ENCODE results near the gene CMTM7. TPM values are rescaled to one million over a fixed set of nuclear protein-coding genes. Genes with fewer than 3 reads are reported as not detected.

Gene CMTM7
- polyA plus RNA-seq, 3 donors, result 100 to 148 (median 146) TPM

DNA sequence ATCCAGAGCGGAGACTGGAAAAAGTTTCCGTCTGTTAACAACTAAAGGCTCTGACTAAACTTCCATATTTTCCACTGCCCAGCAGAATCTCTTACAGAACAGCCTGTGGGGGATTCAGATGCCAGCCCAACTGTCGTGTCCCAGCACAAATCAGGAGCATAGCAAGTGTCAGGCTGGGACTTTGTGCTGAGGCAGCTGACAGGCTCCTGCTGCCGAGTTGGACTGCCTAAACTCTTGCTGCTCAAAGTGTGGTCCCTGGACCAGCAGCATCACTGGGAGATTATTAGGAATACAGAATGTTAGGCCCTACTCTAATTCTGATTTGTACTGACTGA lies 31.2 kb upstream of the CMTM7 start:
- Histone ChIP-seq H2AFZ (ENCODE audit: insufficient read depth, low read depth, low read length, poor library complexity, severe bottlenecking) (no peak overlapping the region), H3K4me1 (ENCODE audit: control insufficient read depth in 1 of 2, insufficient read depth in 2 of 2, low read length in 2 of 2) (no peaks in the 10 kb centered on the region), H3K4me3 (replicated peaks in 1 of 3; ENCODE audit: low read depth in 2 of 3, low read length in 3 of 3) (no peak overlapping the region), H3K4me2 (replicated peaks; ENCODE audit: extremely low read depth, low read length, poor library complexity, severe bottlenecking) (no peak overlapping the region), H3K27me3 (ENCODE audit: control insufficient read depth in 2 of 2, insufficient read depth in 2 of 2, low read length in 2 of 2) (no peaks in the 10 kb centered on the region), H4K20me1 (ENCODE audit: insufficient read depth, low read length) (no peaks in the 10 kb centered on the region), H3K9me3 (replicated peaks in 1 of 2; ENCODE audit: control insufficient read depth in 1 of 2, insufficient read depth in 1 of 2, low read length in 2 of 2) (no peaks in the 10 kb centered on the region), H3K9ac (ENCODE audit: insufficient read depth, low read length, poor library complexity, severe bottlenecking) (no peak overlapping the region), H3K79me2 (ENCODE audit: insufficient read depth, low read length) (no peaks in the 10 kb centered on the region), H3K36me3 (replicated peaks in 1 of 2; ENCODE audit: control insufficient read depth in 1 of 2, insufficient read depth in 2 of 2, low read length in 2 of 2) (no peaks in the 10 kb centered on the region), H3K27ac (ENCODE audit: low read depth in 1 of 2, low read length in 2 of 2) (no peak overlapping the region)
- 100% methylated on average over 1 of the region's 4 CpGs for WGBS (ENCODE audit: insufficient coverage)
- TF ChIP-seq, protein P1, sequence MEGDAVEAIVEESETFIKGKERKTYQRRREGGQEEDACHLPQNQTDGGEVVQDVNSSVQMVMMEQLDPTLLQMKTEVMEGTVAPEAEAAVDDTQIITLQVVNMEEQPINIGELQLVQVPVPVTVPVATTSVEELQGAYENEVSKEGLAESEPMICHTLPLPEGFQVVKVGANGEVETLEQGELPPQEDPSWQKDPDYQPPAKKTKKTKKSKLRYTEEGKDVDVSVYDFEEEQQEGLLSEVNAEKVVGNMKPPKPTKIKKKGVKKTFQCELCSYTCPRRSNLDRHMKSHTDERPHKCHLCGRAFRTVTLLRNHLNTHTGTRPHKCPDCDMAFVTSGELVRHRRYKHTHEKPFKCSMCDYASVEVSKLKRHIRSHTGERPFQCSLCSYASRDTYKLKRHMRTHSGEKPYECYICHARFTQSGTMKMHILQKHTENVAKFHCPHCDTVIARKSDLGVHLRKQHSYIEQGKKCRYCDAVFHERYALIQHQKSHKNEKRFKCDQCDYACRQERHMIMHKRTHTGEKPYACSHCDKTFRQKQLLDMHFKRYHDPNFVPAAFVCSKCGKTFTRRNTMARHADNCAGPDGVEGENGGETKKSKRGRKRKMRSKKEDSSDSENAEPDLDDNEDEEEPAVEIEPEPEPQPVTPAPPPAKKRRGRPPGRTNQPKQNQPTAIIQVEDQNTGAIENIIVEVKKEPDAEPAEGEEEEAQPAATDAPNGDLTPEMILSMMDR (IDR thresholded peaks at IDR 0.05), result no peak
- Mint-ChIP-seq H3K4me1 (no peaks in the 10 kb centered on the region), H3K27me3 (ENCODE audit: low read depth in 3 of 3) (peaks cover 2 to 5% (median 4%) of the 10 kb centered on the region in 3 donors), H3K36me3 (no peaks in the 10 kb centered on the region), H3K27ac (peak overlapping the region in 1 of 7 donors; percentile 21), H3K9me3 (peaks cover 0 to 2% (median 0%) of the 10 kb centered on the region in 7 donors), H3K4me3 (no peak overlapping the region)
- intact Hi-C loops (cut with micrococcal nuclease), result no loop called here
- DNase-seq, result no peak

DNA sequence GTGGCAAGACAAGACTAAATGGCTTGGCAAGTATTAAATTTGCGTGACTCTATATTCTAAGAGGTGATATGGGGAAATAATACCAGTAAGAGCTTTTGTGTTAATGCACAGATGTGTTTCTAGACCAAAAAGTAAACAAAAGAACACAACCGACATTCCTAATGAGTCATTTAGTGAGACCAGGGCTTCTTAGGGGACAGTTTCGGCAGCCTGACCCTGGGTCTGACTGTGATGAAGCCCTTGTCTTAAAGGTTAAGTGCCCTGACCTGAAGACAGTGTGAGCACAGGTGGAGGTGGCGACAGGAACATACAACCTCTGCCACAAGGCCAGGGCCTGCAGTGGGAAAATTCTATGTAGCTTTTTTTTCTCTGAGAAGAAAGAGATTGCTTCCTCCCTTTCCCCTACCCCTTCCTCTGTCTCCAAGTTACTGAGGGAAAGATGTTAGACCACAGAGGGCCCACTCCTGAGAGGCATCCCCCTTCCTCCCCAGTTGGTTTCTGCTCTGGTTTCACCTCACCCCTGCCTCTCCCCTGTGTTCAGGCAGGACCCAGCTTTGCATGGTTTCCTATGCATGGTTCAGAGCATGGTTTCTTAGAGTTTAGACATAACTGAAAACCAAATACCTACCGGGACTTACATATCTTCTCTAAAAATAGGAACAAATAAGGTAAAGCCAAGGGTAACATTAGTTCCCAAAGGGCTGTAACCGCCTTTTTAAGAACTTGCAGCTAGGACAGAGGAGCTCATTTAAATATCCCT lies 24.8 kb upstream of the CMTM7 start:
- H3K9me3 Mint-ChIP-seq, result peaks cover 0 to 2% (median 0%) of the 10 kb centered on the region in 7 donors
- Histone ChIP-seq H3K9me3 (replicated peaks in 1 of 2; ENCODE audit: control insufficient read depth in 1 of 2, insufficient read depth in 1 of 2, low read length in 2 of 2) (no peaks in the 10 kb centered on the region), H3K36me3 (replicated peaks in 1 of 2; ENCODE audit: control insufficient read depth in 1 of 2, insufficient read depth in 2 of 2, low read length in 2 of 2) (no peaks in the 10 kb centered on the region), H3K79me2 (ENCODE audit: insufficient read depth, low read length) (no peaks in the 10 kb centered on the region), H2AFZ (ENCODE audit: insufficient read depth, low read depth, low read length, poor library complexity, severe bottlenecking) (no peak overlapping the region), H3K4me2 (replicated peaks; ENCODE audit: extremely low read depth, low read length, poor library complexity, severe bottlenecking) (no peak overlapping the region), H3K27me3 (ENCODE audit: control insufficient read depth in 2 of 2, insufficient read depth in 2 of 2, low read length in 2 of 2) (no peaks in the 10 kb centered on the region), H3K4me3 (replicated peaks in 1 of 3; ENCODE audit: low read depth in 2 of 3, low read length in 3 of 3) (no peak overlapping the region), H3K4me1 (ENCODE audit: control insufficient read depth in 1 of 2, insufficient read depth in 2 of 2, low read length in 2 of 2) (no peaks in the 10 kb centered on the region), H4K20me1 (ENCODE audit: insufficient read depth, low read length) (no peaks in the 10 kb centered on the region), H3K27ac (ENCODE audit: low read depth in 1 of 2, low read length in 2 of 2) (no peak overlapping the region), H3K9ac (ENCODE audit: insufficient read depth, low read length, poor library complexity, severe bottlenecking) (no peak overlapping the region)
- no peaks in the 10 kb centered on the region for H3K36me3 Mint-ChIP-seq
- DNase-seq, result no peak
- no peak overlapping the region for H3K4me3 Mint-ChIP-seq
- 68% methylated on average over 4 of the region's 6 CpGs for WGBS (ENCODE audit: insufficient coverage)
- TF ChIP-seq, protein P1 (IDR thresholded peaks at IDR 0.05), result no peak
- peak overlapping the region in 1 of 7 donors; percentile 39 for H3K27ac Mint-ChIP-seq
- intact Hi-C loops (cut with micrococcal nuclease), result no loop called here
- H3K4me1 Mint-ChIP-seq, result peaks cover 4% of the 10 kb centered on the region
- H3K27me3 Mint-ChIP-seq (ENCODE audit: low read depth in 3 of 3), result peaks cover 0 to 7% (median 2%) of the 10 kb centered on the region in 3 donors
